Naive thymus-derived CD8-positive, alpha-beta T cell (primary cell): ENCODE data around the gene GNPTG. TPM values are rescaled to one million over a fixed set of nuclear protein-coding genes. Genes with fewer than 3 reads are reported as not detected.
"Not testable (repeated sequence)": the region's sequence is repeated elsewhere in the genome, so short reads cannot be mapped to it uniquely, and the experiment has no call there.

Source experiments
- ATAC-seq, 2 donors: fragments of 150-1000 bp; cut with Tn5 transposase in 1 of 2; sonication (Bioruptor Pico), chemical (Tn5 transposase) in 1 of 2; 1 replicate in 1 of 2; 2 replicates in 1 of 2; pipeline ENCODE4 v1.10.0; 2021; ENCODE audit warnings: mild to moderate bottlenecking in 2 of 2, moderate library complexity in 2 of 2
- POLR2A ChIA-PET: fragments of 350-600 bp; sonication (Branson Sonifier 250); formaldehyde crosslinking; loops from one replicate; lab custom pipeline; 2021; ENCODE audit warnings: antibody characterized with exemption; lab: Charles Lee
- DNase-seq, 10 donors: peaks; one replicate each; pipeline versions ENCODE4 v3.0.0 to v3.0.0-alpha.2; 2020 to 2022
- H3K27ac Mint-ChIP-seq, 10 donors: one replicate each; pipeline ENCODE4 v1.8.0; 2020 to 2022; ENCODE audit warnings: mild to moderate bottlenecking in 10 of 10, mixed read lengths in 10 of 10, moderate library complexity in 4 of 10, inconsistent platforms in 1 of 10
- H3K27me3 Mint-ChIP-seq, 5 donors: one replicate each; pipeline ENCODE4 v1.8.0; 2021 to 2022; ENCODE audit warnings: mixed read lengths in 5 of 5
- H3K36me3 Mint-ChIP-seq, 3 donors: one replicate each; pipeline ENCODE4 v1.8.0; 2020 to 2022; ENCODE audit warnings: mixed read lengths in 3 of 3, mild to moderate bottlenecking in 2 of 3, inconsistent platforms in 1 of 3
- H3K4me1 Mint-ChIP-seq, 4 donors: one replicate each; pipeline ENCODE4 v1.8.0; 2021 to 2022; ENCODE audit warnings: mixed read lengths in 4 of 4
- H3K4me3 Mint-ChIP-seq, 10 donors: one replicate each; pipeline ENCODE4 v1.8.0; 2020 to 2022; ENCODE audit warnings: mild to moderate bottlenecking in 10 of 10, mixed read lengths in 10 of 10, moderate library complexity in 6 of 10, inconsistent platforms in 1 of 10
- H3K9me3 Mint-ChIP-seq, 9 donors: one replicate each; pipeline ENCODE4 v1.8.0; 2020 to 2022; ENCODE audit warnings: mixed read lengths in 9 of 9, mild to moderate bottlenecking in 3 of 9, inconsistent platforms in 1 of 9, moderate library complexity in 1 of 9
- polyA plus RNA-seq, 3 donors: library from polyadenylated mRNA; unstranded; fragments of 300-500 nt; fragmentation: Illumina TruSeq; gene quantifications; one replicate each; pipeline ENCODE4 v1.2.3, GENCODE V29; 2021
- total RNA-seq, 8 experiments: library from RNA in 2 of 8; stranded (reverse) in 2 of 8; gene quantifications; one replicate each; pipeline ENCODE4 v1.2.3 and lab custom pipeline; 2021 to 2026

Gene GNPTG
- total and polyA plus RNA-seq, 5 experiments from 2014 or later, result 44.4 to 65.2 (median 56.9) TPM

GRCh38 chr16:1322407-1322806 is 29.3 kb upstream of the GNPTG start:
- H3K27ac Mint-ChIP-seq, result no peak overlapping the region
- H3K4me1 Mint-ChIP-seq, result peaks cover 3 to 6% (median 5%) of the 10 kb centered on the region in 4 donors
- DNase-seq, result no peak
- H3K27me3 Mint-ChIP-seq, result no peaks in the 10 kb centered on the region
- peaks cover 0 to 72% (median 9%) of the 10 kb centered on the region in 3 donors for H3K36me3 Mint-ChIP-seq
- H3K4me3 Mint-ChIP-seq, result no peak overlapping the region
- no peaks in the 10 kb centered on the region for H3K9me3 Mint-ChIP-seq
- ATAC-seq, result no peak
- POLR2A ChIA-PET, result no interaction called here

DNA sequence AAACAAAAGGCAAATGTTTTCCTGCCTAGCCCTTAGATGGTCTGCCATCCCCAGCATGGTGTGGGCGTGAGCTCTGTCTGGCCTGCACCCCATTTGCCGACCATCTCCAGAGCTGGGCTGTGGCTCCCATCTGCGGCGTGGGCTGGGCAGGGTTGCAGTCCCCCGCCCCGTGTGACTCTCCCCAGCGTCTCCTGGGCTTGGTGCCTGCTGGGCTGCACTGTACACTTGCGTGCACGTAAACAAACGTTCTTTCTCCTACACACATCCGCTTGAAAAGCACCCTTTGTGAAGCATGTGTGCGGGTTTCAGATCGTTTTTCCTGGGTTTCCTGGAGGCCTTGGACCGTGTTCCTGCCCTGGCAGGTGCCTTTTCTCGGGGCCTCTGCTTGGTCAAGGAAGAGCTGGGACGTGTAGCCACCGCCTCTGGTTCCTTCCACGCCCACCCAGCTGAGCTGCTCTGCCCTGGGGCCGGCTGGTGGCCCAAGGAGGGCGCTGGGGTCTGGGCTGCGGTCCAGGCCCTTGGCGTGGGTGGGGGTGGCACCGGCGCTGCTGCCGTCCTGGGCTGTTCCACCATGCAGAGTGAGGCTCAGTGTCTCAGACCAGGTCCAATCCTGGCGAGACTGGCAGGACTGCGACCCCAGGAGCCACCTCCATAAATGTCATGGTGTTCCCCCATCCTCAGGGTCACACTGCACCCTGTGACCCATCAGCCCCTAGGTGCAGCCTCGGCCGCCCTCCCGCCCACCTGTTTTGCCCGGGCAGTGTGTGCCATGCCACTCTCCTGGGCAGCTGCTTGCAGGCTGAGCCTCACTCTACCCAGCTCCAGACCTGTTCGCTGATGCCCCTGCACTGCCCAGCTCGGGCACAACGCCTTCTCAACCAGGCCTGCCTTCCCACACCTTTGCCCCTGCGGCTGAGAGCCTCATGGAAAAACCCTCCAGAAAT is 28.2 kb upstream of the GNPTG start:
- Mint-ChIP-seq H3K36me3 (peaks cover 0 to 60% (median 5%) of the 10 kb centered on the region in 3 donors), H3K27ac (no peak overlapping the region), H3K4me1 (peaks cover 0 to 2% (median under 1%) of the 10 kb centered on the region in 4 donors), H3K9me3 (no peaks in the 10 kb centered on the region), H3K4me3 (no peak overlapping the region), H3K27me3 (no peaks in the 10 kb centered on the region)
- POLR2A ChIA-PET, result interaction anchor here (0.6 kb wide), 1 partner anchor 24 kb away, joined by 3 read pairs; no protein-coding TSS in a partner anchor
- ATAC-seq (peak in 1 of 2 donors; percentile 8), DNase-seq (no peak)

DNA sequence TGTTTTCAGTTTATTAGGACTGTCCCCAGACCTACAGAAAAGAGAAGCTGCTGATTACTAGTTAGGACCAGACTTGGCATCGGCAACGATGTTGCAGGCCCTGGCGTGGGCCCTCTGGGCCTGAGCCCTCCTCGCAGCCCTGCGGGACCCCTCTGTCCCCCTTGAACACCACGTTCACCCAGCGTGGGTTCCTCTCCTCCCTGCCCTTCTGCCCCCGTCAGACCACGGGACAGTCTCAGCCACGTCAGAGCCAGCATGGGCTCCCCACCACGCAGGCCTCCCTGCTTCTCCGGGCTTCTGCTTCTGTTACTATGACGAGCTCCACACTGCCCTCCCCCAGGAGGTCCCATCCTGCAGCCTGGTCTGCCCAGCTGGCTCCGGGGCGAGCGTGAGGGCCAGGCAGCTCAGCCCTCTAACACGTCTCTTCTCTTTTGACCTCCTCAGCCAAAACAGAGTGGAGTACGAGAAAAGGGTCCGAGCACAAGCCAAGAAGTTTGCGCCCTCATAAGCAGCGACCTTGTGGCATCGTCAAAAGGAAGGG is 27.4 kb upstream of the GNPTG start:
- no peaks in the 10 kb centered on the region for H3K9me3 Mint-ChIP-seq
- POLR2A ChIA-PET, result interaction anchor here (0.6 kb wide), 1 partner anchor 23 kb away, joined by 3 read pairs; no protein-coding TSS in a partner anchor
- peak overlapping the region in 3 of 10 donors; percentile 13 to 69 (median 46) for H3K27ac Mint-ChIP-seq

GRCh38 chr16:1325261-1325660 is 26.5 kb upstream of the GNPTG start:
- no peak overlapping the region for H3K4me3 Mint-ChIP-seq
- DNase-seq (no peak), ATAC-seq (peak in 1 of 2 donors; percentile 4)
- peak overlapping the region in 1 of 10 donors; percentile 16 for H3K27ac Mint-ChIP-seq
- H3K27me3 Mint-ChIP-seq, result no peaks in the 10 kb centered on the region
- POLR2A ChIA-PET, result no interaction called here
- peaks cover 0 to 43% (median 5%) of the 10 kb centered on the region in 3 donors for H3K36me3 Mint-ChIP-seq
- H3K4me1 Mint-ChIP-seq, result peaks cover 0 to 2% (median 0%) of the 10 kb centered on the region in 4 donors
- H3K9me3 Mint-ChIP-seq, result no peaks in the 10 kb centered on the region

More for the DNA sequence above, 27.4 kb upstream of the GNPTG start:
- ATAC-seq (peak in 1 of 2 donors; percentile 11), DNase-seq (no peak)
- H3K27me3 Mint-ChIP-seq, result no peaks in the 10 kb centered on the region
- H3K36me3 Mint-ChIP-seq, result peaks cover 0 to 52% (median 5%) of the 10 kb centered on the region in 3 donors
- peaks cover 0 to 2% (median under 1%) of the 10 kb centered on the region in 4 donors for H3K4me1 Mint-ChIP-seq
- H3K4me3 Mint-ChIP-seq, result no peak overlapping the region

- no peak overlapping the region for H3K4me3 Mint-ChIP-seq
- H3K27ac Mint-ChIP-seq, result peak overlapping the region in 2 of 10 donors; percentile 16 to 29
- DNase-seq (no peak), ATAC-seq (peak in 1 of 2 donors; percentile 15)
- peaks cover 0 to 2% (median 0%) of the 10 kb centered on the region in 4 donors for H3K4me1 Mint-ChIP-seq
- H3K9me3 Mint-ChIP-seq, result no peaks in the 10 kb centered on the region
- POLR2A ChIA-PET, result interaction anchor here (1.1 to 1.9 kb wide), 2 partner anchors 9 to 11 kb away, joined by 5 to 8 read pairs; no protein-coding TSS in a partner anchor
- peaks cover 0 to 40% (median 5%) of the 10 kb centered on the region in 3 donors for H3K36me3 Mint-ChIP-seq
- H3K27me3 Mint-ChIP-seq, result no peaks in the 10 kb centered on the region
These were observed 25.9 kb upstream of the GNPTG start for GRCh38 chr16:1325673-1326371.

DNA sequence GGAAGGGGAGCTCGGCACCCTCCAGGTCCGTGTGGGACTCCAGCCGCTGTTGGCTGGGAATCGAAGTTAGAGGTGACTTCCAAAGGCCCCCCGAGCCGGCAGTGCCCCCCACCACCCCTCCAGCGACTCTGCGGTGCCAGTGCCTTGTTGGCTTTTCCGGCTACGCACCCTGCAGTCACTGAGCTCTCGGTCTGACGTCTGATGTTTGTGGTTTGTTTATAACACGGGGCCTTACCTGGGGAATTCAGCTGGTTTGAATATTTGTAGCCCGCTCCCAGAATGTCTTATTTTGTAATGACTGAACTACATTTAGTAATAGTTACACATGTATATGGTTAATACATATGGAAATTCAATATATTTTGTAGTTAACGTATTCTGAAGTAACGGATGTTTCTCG is 25.3 kb upstream of the GNPTG start:
- Mint-ChIP-seq H3K36me3 (peaks cover 0 to 37% (median 5%) of the 10 kb centered on the region in 3 donors), H3K4me3 (no peak overlapping the region), H3K9me3 (no peaks in the 10 kb centered on the region), H3K4me1 (peaks cover 3 to 4% (median 3%) of the 10 kb centered on the region in 4 donors), H3K27me3 (peaks cover 0 to 3% (median 0%) of the 10 kb centered on the region in 5 donors), H3K27ac (peak overlapping the region in 1 of 10 donors; percentile 29)
- ATAC-seq (no peak), DNase-seq (no peak)
- POLR2A ChIA-PET, result interaction anchor here (0.6 to 1.9 kb wide), 3 partner anchors 10 to 17 kb away, joined by 3 to 8 read pairs (median 5); partner anchors contain the start of gene UBE2I

DNA sequence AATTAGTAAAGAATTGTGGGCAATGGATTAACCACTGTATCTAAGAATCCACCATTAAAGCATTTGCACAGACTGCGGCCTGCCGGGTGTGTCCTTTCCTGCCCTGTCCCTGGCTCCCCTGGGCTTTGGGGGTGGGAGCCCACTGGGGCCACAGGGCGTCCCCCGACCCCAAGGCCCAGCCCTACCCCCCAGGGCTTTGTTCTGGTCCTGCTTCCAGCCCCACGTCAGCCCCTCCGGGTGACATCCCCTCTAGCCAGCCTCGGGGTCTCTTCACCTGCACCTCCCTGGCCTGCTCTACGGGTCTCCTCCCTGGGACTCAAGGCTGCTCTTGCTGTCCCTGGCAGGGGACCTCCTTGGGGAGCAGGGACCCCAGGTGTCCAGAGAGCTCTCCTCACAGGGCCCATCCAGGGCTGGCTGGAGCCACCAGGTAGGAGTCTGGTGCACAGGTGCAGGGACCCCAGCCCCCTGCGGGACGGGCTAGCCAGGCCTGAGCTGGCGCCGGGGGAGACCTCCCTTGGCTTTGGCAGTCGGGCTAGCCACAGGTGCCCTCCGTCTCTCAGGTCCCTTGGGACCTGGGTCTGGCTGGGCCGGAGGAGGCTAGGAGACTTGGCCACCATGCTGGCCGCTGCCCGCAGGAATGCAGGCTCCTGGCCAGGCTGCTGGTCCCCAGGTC is 24.6 kb upstream of the GNPTG start:
- peaks cover 8 to 11% (median 9%) of the 10 kb centered on the region in 4 donors for H3K4me1 Mint-ChIP-seq
- no peak overlapping the region for H3K27ac Mint-ChIP-seq
- peaks cover 0 to 8% (median 1%) of the 10 kb centered on the region in 5 donors for H3K27me3 Mint-ChIP-seq
- no peak for DNase-seq
- H3K9me3 Mint-ChIP-seq, result no peaks in the 10 kb centered on the region
- no peak for ATAC-seq
- POLR2A ChIA-PET, result interaction anchor here (0.6 to 1.9 kb wide), 2 partner anchors 11 to 18 kb away, joined by 3 to 8 read pairs; partner anchors contain the start of gene UBE2I
- peaks cover 0 to 34% (median 5%) of the 10 kb centered on the region in 3 donors for H3K36me3 Mint-ChIP-seq
- H3K4me3 Mint-ChIP-seq, result no peak overlapping the region

- peaks cover 0 to 12% (median 6%) of the 10 kb centered on the region in 5 donors for H3K27me3 Mint-ChIP-seq
- ATAC-seq, result no peak
- H3K4me3 Mint-ChIP-seq, result no peak overlapping the region
- H3K9me3 Mint-ChIP-seq, result no peaks in the 10 kb centered on the region
- peaks cover 8 to 16% (median 14%) of the 10 kb centered on the region in 4 donors for H3K4me1 Mint-ChIP-seq
- POLR2A ChIA-PET, result interaction anchor here (1.9 kb wide), 1 partner anchor 11 kb away, joined by 8 read pairs; no protein-coding TSS in a partner anchor
- peaks cover 0 to 29% (median 5%) of the 10 kb centered on the region in 3 donors for H3K36me3 Mint-ChIP-seq
- H3K27ac Mint-ChIP-seq, result no peak overlapping the region
- DNase-seq, result no peak
These were observed 24.1 kb upstream of the GNPTG start for GRCh38 chr16:1327619-1327947.

DNA sequence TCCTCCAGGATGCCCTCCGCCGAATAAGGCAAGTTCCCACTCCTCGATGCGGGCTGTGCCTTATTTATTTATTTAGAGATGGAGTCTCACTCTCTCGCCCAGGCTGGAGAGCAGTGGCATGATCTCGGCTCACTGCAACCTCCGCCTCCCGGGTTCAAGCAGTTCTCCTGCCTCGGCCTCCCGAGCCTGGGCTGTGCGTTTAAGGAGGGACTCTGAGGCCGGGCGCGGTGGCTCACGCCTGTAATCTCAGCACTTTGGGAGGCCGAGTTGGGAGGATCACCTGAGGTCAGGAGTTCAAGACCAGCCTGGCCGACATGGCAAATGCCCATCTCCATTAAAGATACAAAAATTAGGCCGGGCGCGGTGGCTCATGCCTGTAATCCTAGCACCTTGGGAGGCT is 23.6 kb upstream of the GNPTG start:
- peaks cover 0 to 15% (median 10%) of the 10 kb centered on the region in 5 donors for H3K27me3 Mint-ChIP-seq
- H3K27ac Mint-ChIP-seq, H3K4me3 Mint-ChIP-seq, POLR2A ChIA-PET, H3K9me3 Mint-ChIP-seq, DNase-seq, ATAC-seq: not testable (repeated sequence)
- peaks cover 0 to 24% (median 5%) of the 10 kb centered on the region in 3 donors for H3K36me3 Mint-ChIP-seq
- H3K4me1 Mint-ChIP-seq, result peaks cover 8 to 19% (median 16%) of the 10 kb centered on the region in 4 donors

DNA sequence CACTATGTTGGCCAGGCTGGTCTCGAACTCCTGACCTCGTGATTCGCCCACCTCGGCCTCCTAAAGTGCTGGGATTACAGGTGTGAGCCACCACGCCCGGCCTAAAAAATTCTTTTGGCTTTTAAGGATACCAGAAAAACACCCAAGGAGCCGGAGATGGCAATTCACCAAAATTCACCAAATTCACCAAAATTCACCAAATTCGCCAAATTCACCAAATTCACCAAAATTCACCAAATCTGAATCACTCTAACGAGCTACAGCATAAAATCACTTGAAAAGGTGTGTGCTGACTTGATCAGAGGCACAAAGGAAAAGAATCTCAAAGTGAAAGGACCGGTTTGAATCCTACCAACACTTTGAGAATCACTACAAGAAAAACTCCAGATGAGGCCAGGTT is 22.8 kb upstream of the GNPTG start:
- Mint-ChIP-seq H3K36me3 (peaks cover 0 to 18% (median 4%) of the 10 kb centered on the region in 3 donors), H3K27me3 (peaks cover 0 to 15% (median 10%) of the 10 kb centered on the region in 5 donors), H3K27ac (peak overlapping the region in 1 of 10 donors; percentile 33), H3K4me1 (peaks cover 8 to 19% (median 16%) of the 10 kb centered on the region in 4 donors)
- ATAC-seq, DNase-seq, H3K4me3 Mint-ChIP-seq, H3K9me3 Mint-ChIP-seq: not testable (repeated sequence)
- POLR2A ChIA-PET, result interaction anchor here (1.3 kb wide), 1 partner anchor 13 kb away, joined by 3 read pairs; no protein-coding TSS in a partner anchor

GRCh38 chr16:1330260-1330914 is 21.3 kb upstream of the GNPTG start:
- POLR2A ChIA-PET, result interaction anchor here (0.6 to 3.0 kb wide), 4 partner anchors 12 to 54 kb away, joined by 3 to 12 read pairs (median 4); no protein-coding TSS in a partner anchor
- DNase-seq, result no peak
- Mint-ChIP-seq H3K9me3 (no peaks in the 10 kb centered on the region), H3K27ac (peak overlapping the region in 1 of 10 donors; percentile 40), H3K4me1 (peaks cover 9 to 24% (median 21%) of the 10 kb centered on the region in 4 donors), H3K27me3 (peaks cover 0 to 25% (median 10%) of the 10 kb centered on the region in 5 donors), H3K4me3 (peak overlapping the region in 1 of 10 donors; percentile 34), H3K36me3 (peaks cover 0 to 5% (median 0%) of the 10 kb centered on the region in 3 donors)
- no peak for ATAC-seq
